Tibial nerve (tissue), 4 donors: Measurements from ENCODE around the gene MTCL1.

Experiments
- CTCF ChIP-seq, 5 experiments: fragments of 200-600 bp in 3 of 5; fragments of 450-650 bp in 2 of 5; sonication (generic) in 3 of 5; IDR thresholded peaks; one replicate each; pipeline ENCODE4 v1.5.1; 2016 to 2019; ENCODE audit warnings: antibody characterized with exemption in 5 of 5, mild to moderate bottlenecking in 3 of 5, moderate library complexity in 2 of 5
- EP300 ChIP-seq, 2 donors: sonication (generic); formaldehyde crosslinking; IDR thresholded peaks; one replicate each; pipeline ENCODE4 v1.6.1; 2017; ENCODE audit warnings: antibody characterized with exemption in 2 of 2, mild to moderate bottlenecking in 1 of 2
- POLR2A ChIP-seq, 2 donors: fragments of 450-650 bp; IDR thresholded peaks; one replicate each; pipeline ENCODE4 v1.6.1; 2017; ENCODE audit warnings: antibody characterized with exemption in 2 of 2, mild to moderate bottlenecking in 2 of 2, moderate library complexity in 2 of 2

DNA sequence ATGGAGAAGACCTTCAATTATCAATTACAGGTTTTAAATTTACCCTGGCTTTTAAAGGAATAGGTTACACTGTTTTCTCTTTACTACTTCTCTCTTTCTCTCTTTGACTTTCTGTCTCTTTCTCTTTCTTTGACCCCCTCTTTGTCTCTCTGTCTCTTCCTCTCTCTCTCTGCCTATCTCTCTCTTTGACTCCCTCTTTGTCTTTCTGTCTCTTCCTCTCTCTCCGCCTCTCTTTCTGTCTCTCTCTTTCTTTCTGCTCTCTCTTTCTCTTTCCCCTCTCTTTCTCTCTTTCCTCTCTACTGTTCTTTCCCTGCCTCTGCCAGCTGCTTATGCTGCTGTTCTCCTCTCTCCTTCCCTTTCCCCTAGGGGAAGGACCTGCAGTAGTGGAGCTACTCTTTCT lies 175.7 kb downstream of the MTCL1 start:
- TF ChIP-seq CTCF (IDR thresholded peaks at IDR 0.05) (no peak), POLR2A (IDR thresholded peaks at IDR 0.05) (no peak), EP300 (IDR thresholded peaks at IDR 0.05) (no peak)
